Stomach (tissue), 4 donors: ENCODE results near the gene MEN1.

Experiments used
- EP300 ChIP-seq: sonication (generic); formaldehyde crosslinking; IDR thresholded peaks from one replicate; pipeline ENCODE4 v1.6.1; 2017; ENCODE audit warnings: antibody characterized with exemption
- POLR2A ChIP-seq, 4 donors: fragments of 450-650 bp; IDR thresholded peaks; one replicate each; pipeline ENCODE4 v1.6.1; 2016; ENCODE audit warnings: antibody characterized with exemption in 4 of 4, control low read depth in 2 of 4, mild to moderate bottlenecking in 1 of 4, moderate library complexity in 1 of 4
- POLR2AphosphoS5 ChIP-seq, 3 donors: sonication (generic); formaldehyde crosslinking; IDR thresholded peaks; one replicate each; pipeline ENCODE4 v1.6.1; 2016; ENCODE audit warnings: antibody characterized with exemption in 3 of 3
- TF ChIP-seq, protein P1 (sequence below), 7 experiments: fragments of 450-650 bp in 4 of 7; fragments of 200-600 bp in 3 of 7; sonication (generic) in 3 of 7; IDR thresholded peaks; one replicate each; pipeline ENCODE4 v1.5.1; 2016 to 2019; ENCODE audit warnings: antibody characterized with exemption in 7 of 7, control low read depth in 2 of 7, mild to moderate bottlenecking in 1 of 7

DNA sequence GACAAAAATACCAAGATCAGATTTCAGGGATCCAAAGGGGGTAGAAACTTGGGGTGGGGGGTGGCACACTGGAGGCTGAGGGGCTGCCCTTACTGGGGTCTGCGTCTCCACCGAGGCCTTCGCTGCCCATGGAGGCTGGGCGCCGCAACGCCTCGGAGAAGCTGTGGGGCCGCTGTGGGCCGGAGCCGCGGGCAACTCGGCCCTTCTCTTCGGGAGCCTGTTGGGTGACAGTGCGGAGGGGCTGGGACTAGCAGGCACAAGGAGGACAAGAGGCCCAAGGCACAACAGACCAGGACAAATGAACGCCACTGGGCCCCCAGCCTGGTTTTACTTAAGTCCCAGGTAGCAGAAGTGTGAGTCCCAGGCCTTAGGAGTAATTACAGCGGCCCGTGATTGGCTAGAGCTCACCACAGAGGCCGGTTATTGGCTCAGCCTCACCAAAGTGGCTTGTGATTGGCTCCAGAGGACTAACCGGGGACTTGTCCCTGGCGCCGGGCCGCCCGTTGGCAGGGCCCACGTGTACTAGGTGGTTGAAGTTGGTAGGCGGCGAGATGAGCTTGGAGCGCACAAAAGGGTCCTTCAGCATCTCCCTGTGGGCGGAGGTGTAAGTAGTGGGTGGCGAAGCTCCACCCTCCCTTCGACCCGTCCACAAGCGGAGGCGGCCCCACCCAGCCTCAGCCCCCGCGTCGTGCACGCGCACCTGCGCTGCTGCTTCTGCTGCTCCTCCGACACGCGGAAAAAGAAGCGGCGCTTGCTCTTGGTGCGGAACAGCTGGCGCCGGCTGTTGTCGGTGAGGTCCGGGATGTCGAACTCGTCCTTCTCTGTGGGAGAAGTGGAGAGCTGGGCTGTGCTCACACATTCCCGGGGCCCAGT is 16.5 kb upstream of the MEN1 start:
- TF ChIP-seq EP300, result no peak
- TF ChIP-seq, protein P1, sequence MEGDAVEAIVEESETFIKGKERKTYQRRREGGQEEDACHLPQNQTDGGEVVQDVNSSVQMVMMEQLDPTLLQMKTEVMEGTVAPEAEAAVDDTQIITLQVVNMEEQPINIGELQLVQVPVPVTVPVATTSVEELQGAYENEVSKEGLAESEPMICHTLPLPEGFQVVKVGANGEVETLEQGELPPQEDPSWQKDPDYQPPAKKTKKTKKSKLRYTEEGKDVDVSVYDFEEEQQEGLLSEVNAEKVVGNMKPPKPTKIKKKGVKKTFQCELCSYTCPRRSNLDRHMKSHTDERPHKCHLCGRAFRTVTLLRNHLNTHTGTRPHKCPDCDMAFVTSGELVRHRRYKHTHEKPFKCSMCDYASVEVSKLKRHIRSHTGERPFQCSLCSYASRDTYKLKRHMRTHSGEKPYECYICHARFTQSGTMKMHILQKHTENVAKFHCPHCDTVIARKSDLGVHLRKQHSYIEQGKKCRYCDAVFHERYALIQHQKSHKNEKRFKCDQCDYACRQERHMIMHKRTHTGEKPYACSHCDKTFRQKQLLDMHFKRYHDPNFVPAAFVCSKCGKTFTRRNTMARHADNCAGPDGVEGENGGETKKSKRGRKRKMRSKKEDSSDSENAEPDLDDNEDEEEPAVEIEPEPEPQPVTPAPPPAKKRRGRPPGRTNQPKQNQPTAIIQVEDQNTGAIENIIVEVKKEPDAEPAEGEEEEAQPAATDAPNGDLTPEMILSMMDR (IDR thresholded peaks at IDR 0.05), result no peak
- TF ChIP-seq POLR2AphosphoS5 (IDR thresholded peaks at IDR 0.05), result no peak
- no peak for TF ChIP-seq POLR2A (IDR thresholded peaks at IDR 0.05)
